ENCODE results near the gene MAGEB3. TPM values are rescaled to one million over a fixed set of nuclear protein-coding genes. Genes with fewer than 3 reads are reported as not detected.

MAGEB3 gene
- total RNA-seq, 1 experiment from 2014 or later: not detected

GRCh38 chrX:30262763-30263162, 32.3 kb downstream of the MAGEB3 start:
- ChIA-PET CTCF (no interaction called here), RAD21 (ENCODE audit: low non-redundant PET in 1 of 2, low total read pairs in 2 of 2, uncharacterized antibody in 2 of 2, unreplicated experiment in 2 of 2) (no interaction called here), POLR2A (no interaction called here)
- Histone ChIP-seq H3K79me2 (ENCODE audit: insufficient read depth, low read length) (no peaks in the 10 kb centered on the region), H3K4me3 (replicated peaks in 1 of 2; ENCODE audit: low read depth in 1 of 2, low read length in 2 of 2) (no peak overlapping the region), H3K27ac (ENCODE audit: low read depth, low read length) (no peak overlapping the region), H4K20me1 (ENCODE audit: insufficient read depth) (no peaks in the 10 kb centered on the region), H3K9me3 (ENCODE audit: control insufficient read depth in 1 of 2, insufficient read depth in 1 of 2, low read depth in 1 of 2, low read length in 2 of 2) (no peaks in the 10 kb centered on the region), H3K9ac (ENCODE audit: low read length) (no peak overlapping the region), H2AFZ (ENCODE audit: low read depth, low read length, poor library complexity, severe bottlenecking) (no peak overlapping the region), H3K4me2 (ENCODE audit: low read length) (no peak overlapping the region), H3K4me1 (ENCODE audit: control insufficient read depth in 1 of 2, insufficient read depth in 2 of 2, low read length in 2 of 2) (no peaks in the 10 kb centered on the region), H3K9me2 (ENCODE audit: insufficient read depth) (no peaks in the 10 kb centered on the region), H3K27me3 (ENCODE audit: insufficient read depth, low read length) (no peaks in the 10 kb centered on the region), H3K36me3 (ENCODE audit: control insufficient read depth in 1 of 2, insufficient read depth in 2 of 2, low read length in 2 of 2) (no peaks in the 10 kb centered on the region)
- no peak for TF ChIP-seq YY1 (IDR thresholded peaks at IDR 0.05; ENCODE audit: extremely low read depth, insufficient replicate concordance, low read depth, low read length)
- intact Hi-C loops (cut with micrococcal nuclease): no loop called here
- ATAC-seq (no peak), DNase-seq (ENCODE audit: low read depth, low spot score) (no peak)
- BruUV-seq (replicated peaks): no TSS peak

- intact Hi-C loops (cut with micrococcal nuclease): no loop called here
Observed at GRCh38 chrX:30270639-30271038, 40.2 kb downstream of the MAGEB3 start.

More at GRCh38 chrX:30270639-30271038, 40.2 kb downstream of the MAGEB3 start:
- no peak overlapping the region for H3K27ac ChIP-seq (ENCODE audit: low read depth, low read length)
- H3K79me2 ChIP-seq (ENCODE audit: insufficient read depth, low read length): no peaks in the 10 kb centered on the region
- no peak overlapping the region for H3K4me3 ChIP-seq (replicated peaks in 1 of 2; ENCODE audit: low read depth in 1 of 2, low read length in 2 of 2)
- no peaks in the 10 kb centered on the region for H4K20me1 ChIP-seq (ENCODE audit: insufficient read depth)
- ChIA-PET CTCF (no interaction called here), RAD21 (ENCODE audit: low non-redundant PET in 1 of 2, low total read pairs in 2 of 2, uncharacterized antibody in 2 of 2, unreplicated experiment in 2 of 2) (no interaction called here), POLR2A (no interaction called here)
- no peak overlapping the region for H2AFZ ChIP-seq (ENCODE audit: low read depth, low read length, poor library complexity, severe bottlenecking)
- H3K9me2 ChIP-seq (ENCODE audit: insufficient read depth): no peaks in the 10 kb centered on the region
- DNase-seq (ENCODE audit: low read depth, low spot score) (no peak), ATAC-seq (no peak)
- no peak overlapping the region for H3K9ac ChIP-seq (ENCODE audit: low read length)
- H3K9me3 ChIP-seq (ENCODE audit: control insufficient read depth in 1 of 2, insufficient read depth in 1 of 2, low read depth in 1 of 2, low read length in 2 of 2): no peaks in the 10 kb centered on the region
- no TSS peak for BruUV-seq (replicated peaks)
- H3K27me3 ChIP-seq (ENCODE audit: insufficient read depth, low read length): no peaks in the 10 kb centered on the region
- TF ChIP-seq SIN3A (IDR thresholded peaks at IDR 0.05; ENCODE audit: low read depth): no peak
- TF ChIP-seq POLR2AphosphoS5 (IDR thresholded peaks at IDR 0.05; ENCODE audit: low read depth, low read length): no peak
- TF ChIP-seq SP1 (IDR thresholded peaks at IDR 0.05; ENCODE audit: low read depth): no peak
- no peak for TF ChIP-seq FOSL1 (IDR thresholded peaks at IDR 0.05; ENCODE audit: low read depth)
- TF ChIP-seq TCF7L2 (IDR thresholded peaks at IDR 0.05; ENCODE audit: borderline replicate concordance, extremely low read depth, insufficient read depth, insufficient read length): no peak
- no peak for TF ChIP-seq CBX3 (IDR thresholded peaks at IDR 0.05; ENCODE audit: low read depth)
- H3K36me3 ChIP-seq (ENCODE audit: control insufficient read depth in 1 of 2, insufficient read depth in 2 of 2, low read length in 2 of 2): no peaks in the 10 kb centered on the region
- H3K4me2 ChIP-seq (ENCODE audit: low read length): no peak overlapping the region
- no peaks in the 10 kb centered on the region for H3K4me1 ChIP-seq (ENCODE audit: control insufficient read depth in 1 of 2, insufficient read depth in 2 of 2, low read length in 2 of 2)
